ENCODE measurements around the gene C15orf39.

Gene C15orf39

DNA sequence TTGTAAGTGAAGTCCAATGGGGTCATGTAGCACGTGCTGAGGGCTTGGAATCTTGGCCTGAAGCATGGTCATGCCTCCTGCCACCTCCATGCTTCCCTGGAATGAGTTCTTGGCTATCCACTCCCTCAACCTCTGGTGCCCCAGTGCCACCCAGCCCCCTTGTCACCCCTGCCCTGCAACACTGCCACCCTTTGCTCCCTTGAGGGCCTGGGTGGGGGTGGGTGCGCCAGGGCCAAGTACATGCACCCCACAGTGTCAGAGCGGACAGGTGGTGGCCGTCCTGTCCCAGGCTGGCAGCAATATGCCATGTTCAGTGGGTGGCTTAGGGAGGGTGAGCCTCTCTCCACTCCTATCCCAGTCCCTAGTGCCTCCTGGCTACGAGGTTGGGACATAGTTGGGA, 27.6 kb upstream of the C15orf39 start:
- no peak for DNase-seq

DNA sequence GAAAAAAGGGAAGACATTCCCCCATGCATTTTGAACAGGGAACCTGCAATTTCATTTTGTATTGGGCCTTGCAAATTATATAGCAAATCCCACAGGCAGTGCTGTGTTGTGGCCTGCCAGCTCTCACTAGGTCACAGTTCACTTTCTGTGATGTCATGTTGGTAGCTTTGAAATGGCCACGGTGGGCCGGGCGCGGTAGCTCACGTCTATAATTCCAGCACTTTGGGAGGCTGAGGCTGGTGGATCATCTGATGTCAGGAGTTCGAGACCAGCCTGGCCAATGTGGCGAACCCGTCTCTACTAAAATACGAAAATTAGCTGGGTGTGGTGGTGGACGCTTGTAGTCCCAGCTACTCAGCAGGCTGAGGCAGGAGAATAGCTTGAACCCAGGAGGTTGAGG, 27.0 kb upstream of the C15orf39 start:
- DNase-seq, result no peak

DNA sequence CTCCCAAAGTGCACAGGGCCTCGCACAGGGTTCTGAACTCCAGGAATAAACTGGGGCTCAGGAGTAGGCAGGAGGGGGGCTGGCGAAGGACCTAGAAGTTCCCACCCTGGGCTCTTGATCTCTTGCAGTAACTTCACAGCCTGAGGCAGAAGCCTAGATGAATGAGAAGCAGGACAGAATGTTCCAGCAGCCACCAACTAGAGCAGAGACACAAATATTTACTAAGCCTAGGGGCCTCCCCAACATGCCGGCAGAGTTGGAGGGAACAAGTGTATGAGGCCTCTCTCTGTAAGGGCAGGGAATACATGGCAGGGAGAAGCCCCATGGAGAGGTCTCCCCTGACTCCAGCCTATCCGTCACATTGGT, 25.3 kb upstream of the C15orf39 start:
- DNase-seq, result no peak

DNA sequence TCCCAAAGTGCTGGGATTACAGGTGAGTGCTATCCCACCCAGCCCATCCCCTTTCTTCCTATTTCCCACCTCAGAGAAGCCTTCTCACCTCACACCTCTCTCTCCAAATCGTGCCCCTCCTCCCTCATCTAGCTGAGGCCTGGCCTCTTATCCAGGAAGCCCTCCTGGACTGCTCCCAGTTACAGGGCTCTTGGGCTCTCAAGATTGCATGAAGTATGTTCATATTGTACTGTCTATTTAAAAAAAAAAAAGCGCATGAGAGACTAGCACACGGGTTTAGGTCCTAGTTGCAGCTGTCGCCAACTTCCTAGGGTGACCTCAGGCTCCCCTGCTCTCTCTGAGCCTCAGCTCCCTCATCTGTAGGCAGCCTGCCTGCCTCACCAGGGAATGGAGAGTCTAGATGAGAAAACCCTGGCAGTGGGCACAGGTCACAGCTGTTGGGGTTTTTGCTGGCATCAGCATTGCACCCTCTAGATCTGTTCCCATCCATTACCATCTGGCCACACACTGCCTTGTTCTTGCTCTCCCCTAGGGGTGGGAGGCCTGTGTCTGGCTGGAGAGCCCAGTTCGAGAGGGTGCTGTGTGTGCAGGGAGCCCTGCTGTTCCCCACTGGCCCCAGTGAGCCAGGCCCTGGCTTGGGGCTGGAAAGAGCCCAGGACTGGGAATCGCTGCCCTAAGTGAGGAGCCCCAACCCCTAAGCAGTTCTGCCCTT, 24.2 kb upstream of the C15orf39 start:
- no peak for DNase-seq

DNA sequence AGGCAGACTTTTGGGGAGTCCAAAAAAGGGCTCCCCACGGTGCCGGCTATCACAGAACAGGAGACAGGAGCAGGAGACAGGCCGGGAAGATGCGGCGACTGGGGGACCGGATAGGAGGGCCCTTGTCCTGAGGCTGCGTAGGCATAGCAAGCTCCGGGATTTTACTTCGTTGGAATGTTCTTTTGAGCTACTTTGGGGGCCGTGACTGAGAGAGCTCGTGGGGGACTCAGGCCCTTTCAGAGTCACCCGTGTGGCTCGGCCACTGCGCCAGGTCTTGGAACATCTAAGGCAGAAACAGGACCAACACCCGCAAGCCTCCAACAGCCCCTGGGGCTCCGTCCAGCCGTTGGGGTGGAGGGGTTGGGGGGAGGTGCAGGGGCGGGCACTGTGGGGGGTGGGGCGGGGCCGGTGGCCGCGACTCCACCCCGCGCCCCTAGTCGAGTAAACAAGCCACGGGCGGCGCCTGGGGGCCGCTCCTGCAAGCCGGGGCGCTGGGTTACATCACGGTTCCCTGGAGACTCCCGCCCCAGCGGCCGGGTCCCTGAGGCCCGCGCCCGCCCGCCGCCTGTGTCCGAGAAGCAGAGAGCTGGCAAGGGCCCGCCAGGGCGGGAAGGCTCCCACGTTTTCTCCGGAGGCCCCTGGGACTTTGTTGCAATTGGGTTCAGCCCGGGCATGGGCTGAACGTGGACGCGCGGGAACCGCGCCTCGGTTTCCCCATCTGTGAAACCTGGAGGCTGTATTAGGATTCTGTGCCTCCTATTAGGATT, 23.3 kb upstream of the C15orf39 start:
- DNase-seq, result peak; percentile 13

DNA sequence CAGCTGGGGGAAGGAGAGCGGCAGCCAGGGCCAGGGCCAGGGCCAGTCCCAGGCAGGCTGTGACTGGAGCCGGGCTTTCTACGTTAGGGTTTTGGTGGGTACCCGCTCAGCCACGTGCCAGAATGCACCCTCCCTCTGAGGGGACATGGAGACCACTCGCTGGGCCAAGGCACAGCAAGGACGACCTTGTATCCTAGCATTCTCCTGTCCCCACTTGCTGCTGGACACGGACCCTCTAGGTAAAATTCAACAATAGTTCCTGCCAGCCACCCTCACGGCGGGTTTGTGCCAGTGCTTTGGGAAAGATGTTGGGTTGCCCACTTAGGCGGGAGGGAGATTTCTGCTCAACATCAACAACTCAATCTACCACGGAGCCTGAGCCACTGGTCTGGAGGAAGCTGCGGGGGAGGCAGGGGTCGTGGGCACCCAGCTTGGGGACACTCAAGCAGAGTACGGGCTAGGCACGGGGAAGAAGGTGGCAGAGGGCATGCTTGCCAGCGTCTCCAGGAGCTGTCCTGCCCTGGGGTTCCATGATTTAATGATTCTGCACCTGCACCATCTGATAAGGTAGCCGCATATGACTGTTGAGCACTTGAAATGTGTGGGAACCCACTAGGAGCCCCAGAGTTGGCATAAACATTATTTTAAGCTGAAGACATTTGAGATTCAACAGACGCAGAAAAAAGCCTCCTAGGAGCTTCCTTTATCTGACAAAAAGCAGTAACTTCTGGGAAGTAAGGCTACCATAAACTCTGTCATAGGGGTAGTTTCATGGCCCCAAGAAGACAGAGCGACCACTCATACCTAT, 22.5 kb upstream of the C15orf39 start:
- DNase-seq, result no peak

DNA sequence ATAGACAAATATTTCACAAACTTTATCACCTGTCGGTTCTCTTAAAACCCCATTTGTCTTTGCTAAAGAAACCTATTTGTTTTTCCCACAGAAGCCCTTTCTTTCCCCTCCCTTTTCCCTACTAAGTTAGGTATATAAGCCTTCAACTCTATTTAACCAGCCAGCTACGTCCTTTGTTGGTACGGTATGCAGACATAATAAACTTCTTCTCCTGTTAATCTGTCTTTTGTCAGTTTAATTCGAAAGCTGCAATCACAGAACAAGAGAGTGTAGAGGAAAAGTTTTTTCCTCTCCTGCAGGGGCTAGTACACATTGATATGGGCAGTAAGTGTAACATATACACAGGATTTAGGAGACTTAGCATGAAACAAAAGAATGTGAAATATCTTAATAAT, 21.9 kb upstream of the C15orf39 start:
- no peak for DNase-seq

DNA sequence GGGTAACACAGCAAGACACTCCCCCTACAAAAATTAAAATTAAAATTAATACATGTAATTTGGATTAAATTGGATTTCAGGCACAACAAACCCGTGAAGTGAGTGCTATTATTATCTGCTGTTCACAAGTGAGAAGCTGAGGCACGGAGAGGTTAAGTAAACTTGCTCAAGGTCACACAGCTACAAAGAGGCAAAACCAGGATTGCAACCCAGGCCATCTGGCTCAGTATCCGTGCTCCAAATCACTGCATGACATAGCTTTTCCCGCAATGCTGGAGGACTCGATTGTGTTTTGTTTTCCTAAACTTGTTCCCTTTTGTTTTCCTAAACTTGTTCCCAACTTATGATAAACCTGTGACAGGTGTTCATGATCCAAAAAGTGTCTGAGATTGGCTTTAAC, 19.9 kb upstream of the C15orf39 start:
- no peak for DNase-seq

DNA sequence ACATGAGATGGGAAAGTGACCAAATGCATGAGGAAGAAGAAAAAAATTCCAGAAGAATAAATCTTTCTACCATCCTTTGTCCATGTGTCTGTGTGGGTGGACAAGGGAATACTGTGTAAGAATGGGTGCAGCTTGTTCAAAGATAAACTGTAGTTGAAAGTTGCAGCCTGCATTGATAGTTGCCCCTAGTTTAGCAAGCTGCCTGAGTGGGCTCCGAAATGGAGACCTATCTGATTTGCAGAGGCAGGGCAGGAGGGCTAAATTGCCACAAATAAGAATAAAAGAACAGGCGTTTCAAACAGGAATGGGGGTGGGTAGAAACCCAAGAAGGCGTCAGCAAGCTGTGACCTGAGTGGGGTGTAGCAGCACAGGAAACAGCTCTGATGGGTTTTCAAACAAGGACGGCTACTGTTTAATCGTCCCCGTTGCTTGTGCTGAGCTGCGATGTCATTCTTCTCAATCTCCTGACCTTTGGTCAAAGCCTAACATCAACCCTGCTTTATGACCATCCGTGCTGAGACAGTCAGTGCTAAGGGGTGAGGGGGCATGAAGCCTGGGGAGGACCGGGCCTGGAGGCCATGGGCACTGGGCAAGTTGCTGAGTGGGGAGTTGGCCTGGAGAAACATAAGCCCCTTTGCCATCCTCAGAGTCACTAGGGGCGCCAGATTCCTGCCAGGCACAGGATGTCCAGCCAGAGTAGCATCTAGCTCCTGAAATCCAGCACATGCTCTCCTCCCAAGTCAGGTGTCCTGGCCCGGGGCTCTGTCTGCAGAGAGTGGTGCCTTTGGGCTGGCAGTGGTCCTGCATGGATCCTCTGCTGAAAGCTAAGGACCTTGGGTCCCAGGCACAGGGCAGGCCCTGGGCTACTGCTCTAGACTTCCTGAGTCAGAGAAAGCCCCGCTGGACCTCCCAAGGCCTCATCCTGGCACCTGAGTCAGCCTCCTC, 19.2 kb upstream of the C15orf39 start:
- no peak for DNase-seq

DNA sequence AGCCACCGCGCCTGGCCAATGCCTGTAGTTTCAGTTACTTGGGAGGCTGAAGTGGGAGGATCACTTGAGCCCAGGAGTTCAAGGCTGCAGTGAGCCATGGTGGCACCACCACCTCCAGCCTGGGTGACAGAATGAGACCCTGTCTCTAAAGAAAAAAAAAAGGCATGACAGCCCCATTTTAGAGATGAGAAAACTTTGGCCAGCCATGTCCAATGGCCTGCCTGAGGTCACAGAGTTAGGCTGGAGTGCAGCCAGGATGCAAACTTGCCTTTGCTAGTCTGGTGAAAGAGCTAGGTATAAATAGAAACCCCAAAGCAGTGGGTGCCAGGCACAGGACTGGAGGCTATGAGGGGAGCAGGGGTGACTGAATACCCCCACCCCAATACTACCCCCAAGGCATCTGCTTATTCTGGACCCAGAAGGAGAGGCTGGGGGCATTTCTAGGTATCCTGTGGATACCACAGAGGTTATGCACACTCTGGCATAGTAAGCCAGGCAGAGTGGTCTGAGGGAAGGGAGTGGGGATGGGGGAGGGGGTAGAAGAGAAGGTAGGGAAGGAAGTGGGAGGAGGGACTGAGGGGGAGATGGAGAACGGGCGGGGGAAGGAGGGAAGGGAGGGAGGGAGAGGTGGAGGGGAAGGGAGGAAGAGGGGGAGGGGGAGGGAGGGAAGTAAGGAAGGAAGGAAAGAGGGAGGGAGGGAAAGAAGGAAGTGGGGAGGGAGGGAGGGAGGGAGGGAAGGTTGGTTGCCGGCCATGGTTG, 16.2 kb upstream of the C15orf39 start:
- no peak for DNase-seq

DNA sequence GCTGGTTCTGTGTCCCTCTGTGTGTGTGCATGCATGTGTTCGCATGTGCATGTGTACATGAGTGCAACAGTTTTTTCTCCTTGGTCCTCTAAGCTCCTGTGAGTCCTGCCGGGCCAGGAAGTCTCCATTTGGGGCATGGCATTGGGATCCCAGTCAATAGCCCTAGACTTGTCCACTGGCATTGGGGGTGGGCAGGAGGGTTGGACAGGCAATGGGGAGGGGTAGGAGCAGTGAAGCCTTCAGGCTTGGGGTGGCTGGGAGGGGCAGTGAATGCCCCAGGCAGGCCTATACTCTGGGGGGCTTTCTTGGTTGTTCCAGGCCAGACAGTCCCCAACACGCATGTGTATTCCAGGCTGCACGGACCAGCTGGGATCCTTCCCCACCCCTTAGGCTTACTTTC, 15.6 kb upstream of the C15orf39 start:
- no peak for DNase-seq

DNA sequence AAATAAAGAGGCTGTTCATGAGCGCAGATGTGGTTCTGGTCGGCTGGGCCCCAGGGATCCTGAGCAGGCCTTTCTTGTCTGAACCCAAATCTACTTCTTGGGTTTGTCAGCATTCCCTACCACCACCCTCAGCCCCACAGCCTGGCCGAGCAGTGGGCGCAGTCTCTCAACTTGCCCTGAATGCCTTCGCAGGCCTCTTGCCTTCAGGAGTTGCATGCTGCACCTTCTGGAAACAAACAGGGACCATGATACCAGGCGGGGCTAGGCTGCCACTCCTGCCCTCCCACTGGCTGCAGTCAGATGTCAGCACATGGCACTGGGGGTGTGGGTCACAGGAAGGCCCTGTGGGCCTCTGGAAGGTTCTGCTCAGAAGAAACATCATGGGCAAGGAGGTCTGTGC, 13.2 kb upstream of the C15orf39 start:
- no peak for DNase-seq

DNA sequence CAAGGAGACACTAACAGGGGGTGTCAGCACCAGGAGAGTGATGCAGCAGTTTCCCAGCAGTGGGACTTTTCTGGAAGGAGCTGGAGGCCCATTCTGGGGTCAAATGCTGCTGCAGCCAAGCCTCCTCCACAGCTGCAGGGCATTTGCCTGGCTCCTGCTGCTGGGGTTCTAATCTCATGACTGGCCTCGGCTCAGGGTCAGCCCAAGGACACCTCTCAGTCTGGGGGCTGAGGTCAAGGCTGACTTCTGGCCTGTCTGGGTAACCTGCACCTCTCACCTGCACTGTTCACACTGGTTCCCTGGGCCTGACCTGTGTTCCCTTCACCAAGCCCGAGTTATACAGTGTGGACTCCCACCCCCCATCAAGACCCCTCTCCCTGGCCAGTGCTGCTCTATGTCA, 10.4 kb upstream of the C15orf39 start:
- DNase-seq, result no peak

DNA sequence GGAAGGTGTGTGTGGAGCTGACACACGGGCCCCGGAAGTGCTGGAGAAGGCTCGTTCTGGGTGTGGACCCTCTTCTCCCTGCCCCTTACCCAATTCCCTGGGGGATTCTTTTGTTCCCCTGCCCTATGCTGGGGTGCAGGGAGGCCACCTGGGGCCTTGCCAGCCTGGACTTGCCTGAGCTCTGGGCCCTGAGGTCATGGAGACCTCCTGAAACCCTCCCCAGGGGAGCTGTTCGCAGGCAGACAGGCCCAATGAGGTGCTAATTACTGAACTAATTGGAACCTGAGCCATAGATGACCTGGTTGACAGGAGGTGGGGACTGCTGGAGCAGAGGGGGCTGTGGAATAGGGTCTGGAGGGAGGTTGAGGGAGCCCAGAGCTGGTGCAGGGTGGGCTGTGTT, 9.4 kb upstream of the C15orf39 start:
- DNase-seq, result no peak

DNA sequence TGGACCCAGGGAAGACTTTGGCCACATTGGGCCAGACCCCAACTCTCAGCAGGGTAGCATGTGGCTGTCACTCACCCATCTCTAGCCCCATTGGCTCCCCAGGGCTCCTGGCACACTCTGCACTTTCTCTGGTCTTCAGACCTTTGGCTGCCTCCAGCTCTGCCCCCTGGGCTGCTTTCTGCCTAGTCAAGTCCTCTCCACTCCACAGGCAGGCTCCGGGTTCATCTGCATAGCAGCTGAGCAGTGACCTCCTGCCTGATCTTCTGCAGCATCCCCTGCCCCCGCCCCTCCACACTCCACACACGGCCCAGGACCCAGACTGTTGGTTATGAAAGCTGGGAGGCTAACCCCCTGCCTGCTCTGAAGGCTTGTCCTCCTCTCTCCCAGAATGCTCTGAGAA, 8.4 kb upstream of the C15orf39 start:
- no peak for DNase-seq

DNA sequence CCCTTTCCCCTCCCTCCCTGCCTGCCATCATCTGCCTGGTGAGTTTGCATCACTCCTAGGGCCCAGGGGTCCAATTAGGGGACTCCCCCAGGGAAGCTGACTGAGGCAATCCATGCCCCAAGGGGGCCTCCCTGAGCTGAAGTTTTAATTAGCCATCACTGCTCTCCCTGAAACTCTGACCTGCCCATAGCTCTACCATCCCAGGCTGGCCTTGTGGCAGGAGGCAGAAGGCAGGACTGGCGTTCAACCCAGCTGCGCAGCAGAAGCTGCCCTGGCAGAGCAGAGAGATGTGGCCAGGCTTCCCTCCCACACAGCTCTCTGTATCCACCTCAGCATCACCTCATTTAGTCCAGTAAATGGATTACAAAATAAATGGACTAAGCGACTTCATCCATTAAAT, 7.7 kb upstream of the C15orf39 start:
- DNase-seq, result no peak

DNA sequence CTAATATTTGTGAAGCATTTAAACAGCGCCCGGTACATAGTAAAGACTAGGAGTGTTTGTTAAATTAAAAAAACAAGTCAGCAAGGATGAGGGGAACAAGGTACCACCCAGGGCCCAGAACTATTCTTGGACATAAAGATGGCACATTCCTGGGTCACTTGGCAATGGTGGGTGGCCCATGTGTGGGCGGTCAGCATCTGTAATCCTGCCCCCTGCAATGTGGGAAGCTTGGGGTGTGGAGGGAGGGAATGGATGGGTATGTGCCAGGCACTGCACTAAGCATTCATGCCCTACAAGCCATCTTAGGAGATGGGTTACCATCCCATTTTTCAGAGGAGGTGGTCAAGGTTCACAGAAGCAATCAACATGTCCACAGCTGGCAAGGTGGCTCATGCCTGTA, 7.3 kb upstream of the C15orf39 start:
- DNase-seq, result no peak

DNA sequence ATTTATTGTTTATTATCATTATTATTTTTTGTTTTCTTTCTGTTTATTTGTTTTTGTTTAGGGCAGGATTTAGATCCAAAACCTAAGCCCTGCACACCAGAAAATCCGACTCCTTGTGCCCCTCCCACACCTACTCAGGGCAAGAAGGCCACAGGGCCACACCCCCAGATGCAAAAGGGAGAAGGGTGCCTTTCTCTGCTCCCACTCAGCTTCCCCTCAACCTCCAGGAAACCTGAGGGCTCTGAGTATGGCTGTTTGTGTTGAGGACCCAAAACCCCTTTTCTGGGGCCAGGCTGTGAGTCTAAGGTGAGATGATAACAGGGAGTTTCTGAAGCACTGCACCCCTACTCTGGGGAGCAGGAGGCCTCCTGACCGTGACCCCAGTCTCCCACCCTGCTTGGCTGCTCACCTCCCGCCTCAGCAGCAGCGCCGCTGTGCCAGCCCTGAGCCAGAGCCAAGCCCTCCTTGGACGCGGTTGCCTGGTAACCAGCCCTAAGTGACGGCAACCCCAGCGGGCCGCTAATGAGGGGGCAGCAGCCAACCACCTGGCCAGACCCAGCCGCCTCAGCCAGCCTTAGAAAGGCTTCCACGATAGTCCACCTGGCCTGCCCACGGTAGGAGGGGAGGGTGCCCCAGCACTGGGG, 6.4 kb upstream of the C15orf39 start:
- DNase-seq, result peak; percentile 22

DNA sequence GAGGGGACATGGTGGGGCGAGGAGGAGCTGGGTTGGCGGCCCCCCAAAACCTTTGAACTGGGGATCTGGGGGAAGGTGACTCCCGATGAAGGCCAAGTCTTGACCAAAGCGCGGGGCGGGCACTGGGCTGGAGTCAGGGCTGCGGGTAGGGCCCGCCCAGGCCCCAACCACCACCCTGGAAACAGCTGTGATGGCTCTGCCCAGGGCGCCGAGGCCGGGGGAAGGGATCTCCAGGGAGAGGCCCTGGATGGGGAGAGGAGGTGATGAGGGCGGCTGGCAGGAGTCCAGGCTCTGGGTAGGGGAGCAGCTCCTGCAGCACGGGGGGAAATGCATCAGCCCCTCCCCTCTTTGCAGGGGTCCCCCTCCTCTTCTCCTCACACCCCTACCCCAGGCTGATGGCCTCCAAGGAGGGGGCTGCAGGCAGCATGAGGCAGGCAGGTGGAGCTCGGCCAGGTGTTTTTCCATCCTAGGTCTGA, 5.9 kb upstream of the C15orf39 start:
- peak; percentile 16 for DNase-seq

DNA sequence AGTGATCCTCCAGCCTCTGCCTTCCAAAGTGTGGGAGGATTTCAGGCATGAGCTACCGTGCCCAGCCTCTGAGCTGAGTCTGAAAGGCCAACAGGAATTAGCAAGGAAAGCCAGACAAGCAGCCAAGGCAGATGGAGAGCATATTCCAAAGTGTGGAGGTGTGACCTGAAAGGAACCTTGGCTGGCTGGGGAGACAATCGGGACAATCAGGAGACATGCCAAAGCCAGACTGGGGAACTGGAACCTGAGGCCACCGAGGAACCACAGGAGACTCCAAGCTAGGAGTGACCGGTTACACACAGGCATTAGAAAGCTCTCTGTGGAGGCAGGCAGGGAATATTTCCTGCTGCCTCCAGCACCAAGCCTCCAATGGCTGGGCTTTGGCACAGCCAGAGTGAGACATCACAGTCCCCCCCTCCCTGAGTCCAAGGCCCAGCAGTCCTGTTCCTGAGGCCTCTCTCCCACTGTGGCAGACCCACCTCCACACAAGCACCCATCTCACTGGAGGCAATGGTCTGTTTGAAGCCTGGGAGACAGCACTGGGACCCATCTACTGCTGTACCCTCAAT, 4.5 kb upstream of the C15orf39 start:
- DNase-seq, result no peak

All from NCI-H526 treated with DMSO at 0.1 percent for 48 hours (cell line).